Measurements from ENCODE around the gene PRKAA2. TPM values are rescaled to one million over a fixed set of nuclear protein-coding genes. Genes with fewer than 3 reads are reported as not detected.

The PRKAA2 gene
- total RNA-seq, 1 donor from 2014 or later, result 56.9 TPM

DNA sequence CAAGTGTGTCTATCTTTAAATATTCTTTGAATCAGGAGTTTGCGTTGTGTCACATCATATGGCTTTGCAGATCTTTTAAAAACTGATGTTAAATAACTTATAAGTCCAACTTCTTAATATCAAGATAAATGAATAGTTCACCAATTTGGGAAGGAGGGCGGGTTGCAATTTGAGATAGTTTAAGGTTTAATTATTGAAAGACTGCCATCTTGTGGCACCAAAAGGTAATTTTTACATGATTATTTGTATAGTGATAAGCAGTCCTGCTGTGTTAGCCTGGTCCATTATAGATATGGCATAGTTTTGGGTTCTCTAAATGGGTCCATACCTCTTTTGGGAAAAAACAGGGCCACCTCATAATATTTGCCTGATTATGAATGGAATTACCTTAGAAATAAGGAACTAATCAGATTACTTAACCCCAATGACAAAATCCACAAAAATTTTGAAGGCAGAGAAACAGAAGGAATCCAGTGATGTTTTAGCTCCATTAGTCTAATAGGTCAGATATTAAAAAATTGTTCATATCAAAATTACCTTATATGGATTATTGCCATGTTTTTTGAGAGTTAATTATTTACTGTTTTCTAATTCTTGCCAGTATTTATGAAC, 64.3 kb downstream of the PRKAA2 start:
- H3K36me3 ChIP-seq (ENCODE audit: control insufficient read depth in 3 of 3, insufficient read depth in 3 of 3, low read length in 3 of 3), result peaks cover 3 to 29% (median 9%) of the 10 kb centered on the region in 3 donors
- H3K4me3 ChIP-seq (ENCODE audit: low read length in 3 of 3), result no peak overlapping the region
- no peak overlapping the region for H3K9ac ChIP-seq (ENCODE audit: low read depth in 1 of 3, low read length in 3 of 3)
- no peak overlapping the region for H3K27ac ChIP-seq (ENCODE audit: low read depth, low read length)
- no peaks in the 10 kb centered on the region for H3K9me3 ChIP-seq (ENCODE audit: control insufficient read depth in 3 of 3, low read length in 3 of 3)
- H3K27me3 ChIP-seq (ENCODE audit: control insufficient read depth in 3 of 3, insufficient read depth in 3 of 3, low read length in 3 of 3), result no peaks in the 10 kb centered on the region
- no peaks in the 10 kb centered on the region for H3K4me1 ChIP-seq (ENCODE audit: control insufficient read depth in 3 of 3, insufficient read depth in 3 of 3, low read length in 3 of 3)

GRCh38 chr1:56709995-56710394, 64.9 kb downstream of the PRKAA2 start:
- no peak overlapping the region for H3K4me3 ChIP-seq (ENCODE audit: low read length in 3 of 3)
- H3K27ac ChIP-seq (ENCODE audit: low read depth, low read length), result no peak overlapping the region
- peaks cover 3 to 27% (median 9%) of the 10 kb centered on the region in 3 donors for H3K36me3 ChIP-seq (ENCODE audit: control insufficient read depth in 3 of 3, insufficient read depth in 3 of 3, low read length in 3 of 3)
- no peak overlapping the region for H3K9ac ChIP-seq (ENCODE audit: low read depth in 1 of 3, low read length in 3 of 3)
- H3K4me1 ChIP-seq (ENCODE audit: control insufficient read depth in 3 of 3, insufficient read depth in 3 of 3, low read length in 3 of 3), result no peaks in the 10 kb centered on the region
- H3K9me3 ChIP-seq (ENCODE audit: control insufficient read depth in 3 of 3, low read length in 3 of 3), result no peaks in the 10 kb centered on the region
- H3K27me3 ChIP-seq (ENCODE audit: control insufficient read depth in 3 of 3, insufficient read depth in 3 of 3, low read length in 3 of 3), result no peaks in the 10 kb centered on the region

GRCh38 chr1:56710646-56711045, 65.5 kb downstream of the PRKAA2 start:
- peaks cover 3 to 23% (median 9%) of the 10 kb centered on the region in 3 donors for H3K36me3 ChIP-seq (ENCODE audit: control insufficient read depth in 3 of 3, insufficient read depth in 3 of 3, low read length in 3 of 3)
- H3K9me3 ChIP-seq (ENCODE audit: control insufficient read depth in 3 of 3, low read length in 3 of 3), result no peaks in the 10 kb centered on the region
- no peak overlapping the region for H3K27ac ChIP-seq (ENCODE audit: low read depth, low read length)
- no peak overlapping the region for H3K9ac ChIP-seq (ENCODE audit: low read depth in 1 of 3, low read length in 3 of 3)
- H3K27me3 ChIP-seq (ENCODE audit: control insufficient read depth in 3 of 3, insufficient read depth in 3 of 3, low read length in 3 of 3), result no peaks in the 10 kb centered on the region
- no peak overlapping the region for H3K4me3 ChIP-seq (ENCODE audit: low read length in 3 of 3)
- H3K4me1 ChIP-seq (ENCODE audit: control insufficient read depth in 3 of 3, insufficient read depth in 3 of 3, low read length in 3 of 3), result no peaks in the 10 kb centered on the region

GRCh38 chr1:56712150-56712549, 67.0 kb downstream of the PRKAA2 start:
- Histone ChIP-seq H3K27me3 (ENCODE audit: control insufficient read depth in 3 of 3, insufficient read depth in 3 of 3, low read length in 3 of 3) (no peaks in the 10 kb centered on the region), H3K9me3 (ENCODE audit: control insufficient read depth in 3 of 3, low read length in 3 of 3) (no peaks in the 10 kb centered on the region), H3K4me1 (ENCODE audit: control insufficient read depth in 3 of 3, insufficient read depth in 3 of 3, low read length in 3 of 3) (no peaks in the 10 kb centered on the region), H3K27ac (ENCODE audit: low read depth, low read length) (no peak overlapping the region), H3K4me3 (ENCODE audit: low read length in 3 of 3) (no peak overlapping the region), H3K9ac (ENCODE audit: low read depth in 1 of 3, low read length in 3 of 3) (no peak overlapping the region), H3K36me3 (ENCODE audit: control insufficient read depth in 3 of 3, insufficient read depth in 3 of 3, low read length in 3 of 3) (peaks cover 0 to 10% (median 2%) of the 10 kb centered on the region in 3 donors)

GRCh38 chr1:56713112-56713511, 68.0 kb downstream of the PRKAA2 start:
- H3K27ac ChIP-seq (ENCODE audit: low read depth, low read length), result no peak overlapping the region
- H3K27me3 ChIP-seq (ENCODE audit: control insufficient read depth in 3 of 3, insufficient read depth in 3 of 3, low read length in 3 of 3), result no peaks in the 10 kb centered on the region
- no peaks in the 10 kb centered on the region for H3K9me3 ChIP-seq (ENCODE audit: control insufficient read depth in 3 of 3, low read length in 3 of 3)
- H3K36me3 ChIP-seq (ENCODE audit: control insufficient read depth in 3 of 3, insufficient read depth in 3 of 3, low read length in 3 of 3), result peaks cover 0 to under 1% (median 0%) of the 10 kb centered on the region in 3 donors
- no peaks in the 10 kb centered on the region for H3K4me1 ChIP-seq (ENCODE audit: control insufficient read depth in 3 of 3, insufficient read depth in 3 of 3, low read length in 3 of 3)
- no peak overlapping the region for H3K4me3 ChIP-seq (ENCODE audit: low read length in 3 of 3)
- no peak overlapping the region for H3K9ac ChIP-seq (ENCODE audit: low read depth in 1 of 3, low read length in 3 of 3)

DNA sequence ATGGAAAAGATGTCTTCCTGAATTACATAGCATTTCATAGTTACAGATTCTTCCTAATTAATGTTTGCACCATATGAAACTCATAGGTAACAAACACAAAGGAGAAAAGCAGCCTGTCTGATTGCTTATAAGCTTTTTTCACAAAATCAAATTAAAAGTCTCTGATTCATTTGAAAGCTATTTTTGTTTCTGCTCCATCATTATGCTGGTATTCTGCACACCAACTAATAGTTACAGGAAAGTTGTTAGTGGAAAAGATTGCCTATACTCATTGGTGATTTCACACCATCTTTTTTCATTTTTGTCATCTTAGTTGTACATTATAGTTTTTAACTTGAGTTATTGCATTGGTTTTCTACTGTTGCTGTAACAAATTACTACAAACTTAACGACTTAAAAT, 70.0 kb downstream of the PRKAA2 start:
- H3K27ac ChIP-seq (ENCODE audit: low read depth, low read length), result no peak overlapping the region
- H3K9me3 ChIP-seq (ENCODE audit: control insufficient read depth in 3 of 3, low read length in 3 of 3), result no peaks in the 10 kb centered on the region
- no peaks in the 10 kb centered on the region for H3K4me1 ChIP-seq (ENCODE audit: control insufficient read depth in 3 of 3, insufficient read depth in 3 of 3, low read length in 3 of 3)
- H3K36me3 ChIP-seq (ENCODE audit: control insufficient read depth in 3 of 3, insufficient read depth in 3 of 3, low read length in 3 of 3), result no peaks in the 10 kb centered on the region
- no peak overlapping the region for H3K4me3 ChIP-seq (ENCODE audit: low read length in 3 of 3)
- no peaks in the 10 kb centered on the region for H3K27me3 ChIP-seq (ENCODE audit: control insufficient read depth in 3 of 3, insufficient read depth in 3 of 3, low read length in 3 of 3)
- H3K9ac ChIP-seq (ENCODE audit: low read depth in 1 of 3, low read length in 3 of 3), result no peak overlapping the region

- H3K36me3 ChIP-seq (ENCODE audit: control insufficient read depth in 3 of 3, insufficient read depth in 3 of 3, low read length in 3 of 3), result no peaks in the 10 kb centered on the region
- H3K9ac ChIP-seq (ENCODE audit: low read depth in 1 of 3, low read length in 3 of 3), result no peak overlapping the region
- no peaks in the 10 kb centered on the region for H3K9me3 ChIP-seq (ENCODE audit: control insufficient read depth in 3 of 3, low read length in 3 of 3)
- no peaks in the 10 kb centered on the region for H3K4me1 ChIP-seq (ENCODE audit: control insufficient read depth in 3 of 3, insufficient read depth in 3 of 3, low read length in 3 of 3)
- H3K4me3 ChIP-seq (ENCODE audit: low read length in 3 of 3), result no peak overlapping the region
- no peak overlapping the region for H3K27ac ChIP-seq (ENCODE audit: low read depth, low read length)
- no peaks in the 10 kb centered on the region for H3K27me3 ChIP-seq (ENCODE audit: control insufficient read depth in 3 of 3, insufficient read depth in 3 of 3, low read length in 3 of 3)
These were observed 74.1 kb downstream of the PRKAA2 start for GRCh38 chr1:56719171-56719570.

GRCh38 chr1:56726706-56727105, 81.6 kb downstream of the PRKAA2 start:
- H3K36me3 ChIP-seq (ENCODE audit: control insufficient read depth in 3 of 3, insufficient read depth in 3 of 3, low read length in 3 of 3), result no peaks in the 10 kb centered on the region
- H3K9me3 ChIP-seq (ENCODE audit: control insufficient read depth in 3 of 3, low read length in 3 of 3), result no peaks in the 10 kb centered on the region
- no peaks in the 10 kb centered on the region for H3K27me3 ChIP-seq (ENCODE audit: control insufficient read depth in 3 of 3, insufficient read depth in 3 of 3, low read length in 3 of 3)
- H3K27ac ChIP-seq (ENCODE audit: low read depth, low read length), result no peak overlapping the region
- no peak overlapping the region for H3K9ac ChIP-seq (ENCODE audit: low read depth in 1 of 3, low read length in 3 of 3)
- no peaks in the 10 kb centered on the region for H3K4me1 ChIP-seq (ENCODE audit: control insufficient read depth in 3 of 3, insufficient read depth in 3 of 3, low read length in 3 of 3)
- no peak overlapping the region for H3K4me3 ChIP-seq (ENCODE audit: low read length in 3 of 3)

DNA sequence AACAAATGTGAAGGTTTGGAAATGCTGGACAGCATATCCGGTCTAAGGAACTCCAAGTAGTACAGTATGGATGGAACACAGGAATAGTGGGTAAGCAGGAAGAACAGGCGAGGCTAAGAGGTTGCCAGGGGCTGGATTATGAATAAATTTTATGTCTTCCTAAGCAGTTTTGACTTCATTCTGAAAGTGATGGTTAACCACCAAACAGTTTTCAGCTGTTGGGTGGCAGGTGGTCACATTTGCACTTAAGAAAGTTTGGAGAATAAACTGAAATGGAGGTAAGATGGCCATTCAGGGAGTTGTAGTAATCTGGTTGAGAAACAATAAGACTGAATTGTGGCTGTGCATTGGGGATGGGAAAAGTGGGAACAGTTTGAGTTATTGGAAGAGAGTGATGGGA, 83.8 kb downstream of the PRKAA2 start:
- Histone ChIP-seq H3K36me3 (ENCODE audit: control insufficient read depth in 3 of 3, insufficient read depth in 3 of 3, low read length in 3 of 3) (no peaks in the 10 kb centered on the region), H3K9me3 (ENCODE audit: control insufficient read depth in 3 of 3, low read length in 3 of 3) (no peaks in the 10 kb centered on the region), H3K4me1 (ENCODE audit: control insufficient read depth in 3 of 3, insufficient read depth in 3 of 3, low read length in 3 of 3) (no peaks in the 10 kb centered on the region), H3K27me3 (ENCODE audit: control insufficient read depth in 3 of 3, insufficient read depth in 3 of 3, low read length in 3 of 3) (no peaks in the 10 kb centered on the region), H3K27ac (ENCODE audit: low read depth, low read length) (no peak overlapping the region), H3K4me3 (ENCODE audit: low read length in 3 of 3) (no peak overlapping the region), H3K9ac (ENCODE audit: low read depth in 1 of 3, low read length in 3 of 3) (no peak overlapping the region)

- Histone ChIP-seq H3K4me1 (ENCODE audit: control insufficient read depth in 3 of 3, insufficient read depth in 3 of 3, low read length in 3 of 3) (no peaks in the 10 kb centered on the region), H3K9me3 (ENCODE audit: control insufficient read depth in 3 of 3, low read length in 3 of 3) (no peaks in the 10 kb centered on the region), H3K9ac (ENCODE audit: low read depth in 1 of 3, low read length in 3 of 3) (no peak overlapping the region), H3K27ac (ENCODE audit: low read depth, low read length) (no peak overlapping the region), H3K36me3 (ENCODE audit: control insufficient read depth in 3 of 3, insufficient read depth in 3 of 3, low read length in 3 of 3) (no peaks in the 10 kb centered on the region), H3K4me3 (ENCODE audit: low read length in 3 of 3) (no peak overlapping the region), H3K27me3 (ENCODE audit: control insufficient read depth in 3 of 3, insufficient read depth in 3 of 3, low read length in 3 of 3) (no peaks in the 10 kb centered on the region)
These were observed 100.1 kb downstream of the PRKAA2 start for GRCh38 chr1:56745231-56745630.
